H9 (cell line): ENCODE measurements around the gene RAB40C. TPM values are rescaled to one million over a fixed set of nuclear protein-coding genes. Genes with fewer than 3 reads are reported as not detected.

Experiments
- DNase-seq: peaks from one replicate; pipeline ENCODE4 v3.0.0-alpha.2; 2017
- H2AFZ ChIP-seq: one replicate; pipeline ENCODE4 v1.6.1; 2013; ENCODE audit warnings: mild to moderate bottlenecking, low read length, control low read depth, moderate library complexity
- H2AK5ac ChIP-seq: 2 replicates; pipeline ENCODE4 v1.6.1; 2013; ENCODE audit warnings: low read length, control low read depth, mixed read lengths; ENCODE audit not compliant: insufficient read length
- H2BK120ac ChIP-seq: one replicate; pipeline ENCODE4 v1.6.1; 2013; ENCODE audit warnings: low read depth, mild to moderate bottlenecking, low read length, control low read depth, inconsistent platforms; ENCODE audit not compliant: poor library complexity, severe bottlenecking
- H2BK12ac ChIP-seq: 2 replicates; pipeline ENCODE4 v1.6.1; 2013; ENCODE audit warnings: low read length, control low read depth, mixed read lengths, low read depth; ENCODE audit not compliant: insufficient read length
- H2BK15ac ChIP-seq: 2 replicates; pipeline ENCODE4 v1.6.1; 2013; ENCODE audit warnings: low read depth, low read length, control low read depth
- H2BK20ac ChIP-seq: one replicate; pipeline ENCODE4 v1.6.1; 2013; ENCODE audit warnings: low read depth, mild to moderate bottlenecking, low read length, control low read depth, inconsistent platforms; ENCODE audit not compliant: poor library complexity, severe bottlenecking
- H2BK5ac ChIP-seq: 2 replicates; pipeline ENCODE4 v1.6.1; 2013; ENCODE audit warnings: low read length, control low read depth, mixed read lengths; ENCODE audit not compliant: insufficient read length
- H3K14ac ChIP-seq: 2 replicates; pipeline ENCODE4 v1.6.1; 2013; ENCODE audit warnings: low read length, control low read depth; ENCODE audit not compliant: insufficient read depth
- H3K18ac ChIP-seq: 2 replicates; pipeline ENCODE4 v1.6.1; 2013; ENCODE audit warnings: low read depth, mild to moderate bottlenecking, mixed read lengths, low read length, control low read depth; ENCODE audit not compliant: insufficient read length
- H3K23ac ChIP-seq: 2 replicates; pipeline ENCODE4 v1.6.1; 2013; ENCODE audit warnings: low read length, control low read depth, mixed read lengths, low read depth; ENCODE audit not compliant: insufficient read length
- H3K23me2 ChIP-seq: 2 replicates; pipeline ENCODE4 v1.6.1; 2013; ENCODE audit warnings: low read depth, mild to moderate bottlenecking, mixed read lengths, low read length, control low read depth; ENCODE audit not compliant: insufficient read length, poor library complexity, severe bottlenecking
- H3K27ac ChIP-seq: 2 replicates; pipeline ENCODE4 v1.5.1; 2013; ENCODE audit warnings: low read length, control low read depth, mixed read lengths, low read depth; ENCODE audit not compliant: insufficient read length
- H3K27me3 ChIP-seq: 2 replicates; pipeline ENCODE4 v1.6.1; 2013; ENCODE audit warnings: low read length, control low read depth, inconsistent platforms; ENCODE audit not compliant: insufficient read depth
- H3K4ac ChIP-seq: 2 replicates; pipeline ENCODE4 v1.6.1; 2013; ENCODE audit warnings: low read depth, mild to moderate bottlenecking, control low read depth, inconsistent platforms, low read length, moderate library complexity
- H3K4me1 ChIP-seq: 2 replicates; pipeline ENCODE4 v1.6.1; 2013; ENCODE audit warnings: low read length, control low read depth, inconsistent platforms; ENCODE audit not compliant: insufficient read depth
- H3K4me2 ChIP-seq: 2 replicates; pipeline ENCODE4 v1.6.1; 2013; ENCODE audit warnings: low read length, control low read depth, mixed read lengths; ENCODE audit not compliant: insufficient read length, insufficient read depth
- H3K56ac ChIP-seq: 2 replicates; pipeline ENCODE4 v1.6.1; 2013; ENCODE audit warnings: low read depth, mild to moderate bottlenecking, mixed read lengths, low read length, control low read depth; ENCODE audit not compliant: insufficient read length
- H3K79me1 ChIP-seq: 2 replicates; pipeline ENCODE4 v1.6.1; 2013; ENCODE audit warnings: low read depth, mild to moderate bottlenecking, moderate library complexity, low read length, control low read depth, inconsistent platforms; ENCODE audit not compliant: insufficient read depth, poor library complexity, severe bottlenecking
- H3K79me2 ChIP-seq: 2 replicates; pipeline ENCODE4 v1.6.1; 2013; ENCODE audit warnings: low read length, control low read depth, inconsistent platforms; ENCODE audit not compliant: insufficient read depth
- H3K9ac ChIP-seq: 2 replicates; pipeline ENCODE4 v1.6.1; 2013; ENCODE audit warnings: low read length, control low read depth, mixed read lengths; ENCODE audit not compliant: insufficient read length; ENCODE audit errors: extremely low read depth
- H3K9me3 ChIP-seq: one replicate; pipeline ENCODE4 v1.6.1; 2013; ENCODE audit warnings: low read depth, low read length, inconsistent platforms; ENCODE audit not compliant: control insufficient read depth
- H3T11ph ChIP-seq: one replicate; pipeline ENCODE4 v1.6.1; 2013; ENCODE audit warnings: mild to moderate bottlenecking, low read length, control low read depth, inconsistent platforms
- H4K20me1 ChIP-seq: one replicate; pipeline ENCODE4 v1.6.1; 2013; ENCODE audit not compliant: control insufficient read depth, insufficient read length, insufficient read depth
- H4K5ac ChIP-seq: 2 replicates; pipeline ENCODE4 v1.6.1; 2013; ENCODE audit warnings: low read depth, mild to moderate bottlenecking, mixed read lengths, low read length, control low read depth; ENCODE audit not compliant: insufficient read length
- H4K8ac ChIP-seq: replicated peaks from 2 replicates; pipeline ENCODE4 v1.6.1; 2013; ENCODE audit warnings: low read length, control low read depth, mixed read lengths, low read depth; ENCODE audit not compliant: insufficient read length
- H4K91ac ChIP-seq: 2 replicates; pipeline ENCODE4 v1.6.1; 2013; ENCODE audit warnings: low read depth, mild to moderate bottlenecking, moderate library complexity, mixed read lengths, low read length, control low read depth; ENCODE audit not compliant: insufficient read length
- H3K27ac Mint-ChIP-seq, 3 experiments: 2 replicates in 2 of 3; 3 replicates in 1 of 3; pipeline ENCODE4 v1.8.0; 2020 to 2021; ENCODE audit warnings: mixed read lengths in 3 of 3, mild to moderate bottlenecking in 1 of 3, moderate library complexity in 1 of 3
- H3K27me3 Mint-ChIP-seq: 2 replicates; pipeline ENCODE4 v1.8.0; 2021; ENCODE audit warnings: low read depth, mild to moderate bottlenecking, moderate library complexity, mixed read lengths
- H3K36me3 Mint-ChIP-seq, 3 experiments: 2 replicates in 2 of 3; 3 replicates in 1 of 3; pipeline ENCODE4 v1.8.0; 2020 to 2021; ENCODE audit warnings: low read depth in 3 of 3, mixed read lengths in 3 of 3; ENCODE audit not compliant: insufficient read depth in 1 of 3
- H3K4me1 Mint-ChIP-seq, 2 experiments: 2 replicates each; pipeline ENCODE4 v1.8.0; 2020; ENCODE audit warnings: mixed read lengths in 2 of 2
- H3K4me3 Mint-ChIP-seq, 2 experiments: 2 replicates in 1 of 2; 3 replicates in 1 of 2; pipeline ENCODE4 v1.8.0; 2020 to 2021; ENCODE audit warnings: mild to moderate bottlenecking in 2 of 2, mixed read lengths in 2 of 2, moderate library complexity in 1 of 2
- H3K9me3 Mint-ChIP-seq, 2 experiments: 2 replicates in 1 of 2; 3 replicates in 1 of 2; pipeline ENCODE4 v1.8.0; 2020; ENCODE audit warnings: mild to moderate bottlenecking in 2 of 2, mixed read lengths in 2 of 2, moderate library complexity in 1 of 2
- CTCF ChIP-seq: fragments of 200-600 bp; sonication (generic); conservative IDR thresholded peaks from 3 replicates; pipeline ENCODE4 v1.8.0; 2021; ENCODE audit warnings: antibody characterized with exemption, mild to moderate bottlenecking
- WGBS: extraction: QIAGEN DNeasy Blood & Tissue Kit; methylation state at CpG from one replicate; pipeline ENCODE4 v1.1.7; 2013; ENCODE audit warnings: missing lambda C conversion rate, low lambda C conversion rate, mixed read lengths; ENCODE audit not compliant: insufficient read length; ENCODE audit errors: extremely low coverage; 5-methylcytosine and 5-hydroxymethylcytosine counted together
- total RNA-seq: library from RNA; stranded (reverse); gene quantifications from 2 replicates; pipeline ENCODE4 v1.2.1, GENCODE V29; 2021

The RAB40C gene
- total RNA-seq, 1 experiment from 2014 or later = 19.1 TPM

GRCh38 chr16:674214-674881 is 84.5 kb downstream of the RAB40C start:
- no peak overlapping the region for H3K4me2 ChIP-seq
- no peak overlapping the region for H2BK15ac ChIP-seq
- no peaks in the 10 kb centered on the region for H3K9me3 Mint-ChIP-seq
- H3K79me1 ChIP-seq = no peaks in the 10 kb centered on the region
- H3K9ac ChIP-seq = no peak overlapping the region
- H4K8ac ChIP-seq = no peak overlapping the region
- no peak overlapping the region for H3K23ac ChIP-seq
- H2BK12ac ChIP-seq = no peak overlapping the region
- H3K4me1 ChIP-seq = no peaks in the 10 kb centered on the region
- no peak overlapping the region; a peak in 1 of 7 replicates for H3K27ac Mint-ChIP-seq
- no peak overlapping the region for H2BK120ac ChIP-seq
- H3K14ac ChIP-seq = no peak overlapping the region
- TF ChIP-seq CTCF = no peak
- H3K27ac ChIP-seq = no peak overlapping the region
- no peaks in the 10 kb centered on the region for H3K79me2 ChIP-seq
- H2BK5ac ChIP-seq = no peak overlapping the region
- no peak overlapping the region for H3K18ac ChIP-seq
- peak overlapping the region in 1 of 2 experiments; percentile 69; a peak in 1 of 5 replicates for H3K4me3 Mint-ChIP-seq
- peaks cover 7% of the 10 kb centered on the region for H3K23me2 ChIP-seq
- no peaks in the 10 kb centered on the region for H4K20me1 ChIP-seq
- no peak overlapping the region for H2AK5ac ChIP-seq
- no peaks in the 10 kb centered on the region for H3K27me3 ChIP-seq
- H2BK20ac ChIP-seq = no peak overlapping the region
- peaks cover 3% of the 10 kb centered on the region; the same call in 1 of the 2 replicates for H3K27me3 Mint-ChIP-seq
- H2AFZ ChIP-seq = no peak overlapping the region
- H3K4me1 Mint-ChIP-seq = peaks cover 14 to 21% of the 10 kb centered on the region in 2 experiments
- no peaks in the 10 kb centered on the region for H3K9me3 ChIP-seq
- no peak overlapping the region for H4K5ac ChIP-seq
- no peak overlapping the region for H3T11ph ChIP-seq
- WGBS = no CpG with 5 or more reads among the region's 22 CpGs
- no peak overlapping the region for H3K56ac ChIP-seq
- H3K36me3 Mint-ChIP-seq = peaks cover 11 to 25% (median 23%) of the 10 kb centered on the region in 3 experiments; a peak in 6 of 7 replicates
- no peak overlapping the region for H4K91ac ChIP-seq
- H3K4ac ChIP-seq = no peak overlapping the region
- no peak for DNase-seq
